Peyer's patch (tissue), 4 donors: ENCODE data around the gene SUPT3H.

Experiments
- POLR2A ChIP-seq, 2 donors: fragments of 450-650 bp; IDR thresholded peaks; one replicate each; pipeline ENCODE4 v1.5.1; 2017; ENCODE audit warnings: antibody characterized with exemption in 2 of 2, mild to moderate bottlenecking in 2 of 2, moderate library complexity in 2 of 2
- TF ChIP-seq, protein P1 (sequence below), 6 experiments: fragments of 450-650 bp in 4 of 6; fragments of 200-600 bp in 2 of 6; sonication (generic) in 1 of 6; IDR thresholded peaks; one replicate each; pipeline ENCODE4 v1.5.1; 2017 to 2019; ENCODE audit warnings: antibody characterized with exemption in 6 of 6, mild to moderate bottlenecking in 3 of 6, moderate library complexity in 1 of 6

DNA sequence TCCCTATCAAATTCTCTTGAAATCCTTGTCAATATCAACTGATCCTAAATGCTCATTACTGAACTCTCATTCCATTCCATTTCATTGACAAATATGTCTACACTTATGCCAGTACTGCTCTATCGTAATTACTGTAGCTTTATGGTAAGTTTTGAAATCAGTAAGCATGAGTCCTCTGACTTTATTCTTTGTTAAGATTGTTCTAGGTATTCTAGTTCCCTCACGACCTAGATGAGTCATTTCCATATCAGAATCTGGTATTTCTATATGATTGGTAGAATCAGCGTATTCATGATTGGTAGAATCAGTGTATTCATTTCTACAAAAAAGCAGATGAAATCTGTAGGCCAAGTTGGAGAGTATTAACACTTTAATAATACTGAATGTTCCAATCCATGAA is 368.2 kb downstream of the SUPT3H start:
- TF ChIP-seq POLR2A (IDR thresholded peaks at IDR 0.05) = no peak
- TF ChIP-seq, protein P1, sequence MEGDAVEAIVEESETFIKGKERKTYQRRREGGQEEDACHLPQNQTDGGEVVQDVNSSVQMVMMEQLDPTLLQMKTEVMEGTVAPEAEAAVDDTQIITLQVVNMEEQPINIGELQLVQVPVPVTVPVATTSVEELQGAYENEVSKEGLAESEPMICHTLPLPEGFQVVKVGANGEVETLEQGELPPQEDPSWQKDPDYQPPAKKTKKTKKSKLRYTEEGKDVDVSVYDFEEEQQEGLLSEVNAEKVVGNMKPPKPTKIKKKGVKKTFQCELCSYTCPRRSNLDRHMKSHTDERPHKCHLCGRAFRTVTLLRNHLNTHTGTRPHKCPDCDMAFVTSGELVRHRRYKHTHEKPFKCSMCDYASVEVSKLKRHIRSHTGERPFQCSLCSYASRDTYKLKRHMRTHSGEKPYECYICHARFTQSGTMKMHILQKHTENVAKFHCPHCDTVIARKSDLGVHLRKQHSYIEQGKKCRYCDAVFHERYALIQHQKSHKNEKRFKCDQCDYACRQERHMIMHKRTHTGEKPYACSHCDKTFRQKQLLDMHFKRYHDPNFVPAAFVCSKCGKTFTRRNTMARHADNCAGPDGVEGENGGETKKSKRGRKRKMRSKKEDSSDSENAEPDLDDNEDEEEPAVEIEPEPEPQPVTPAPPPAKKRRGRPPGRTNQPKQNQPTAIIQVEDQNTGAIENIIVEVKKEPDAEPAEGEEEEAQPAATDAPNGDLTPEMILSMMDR (IDR thresholded peaks at IDR 0.05) = no peak
